CMK (cell line): ENCODE results near the gene MDM1.

Experiments
- DNase-seq: peaks from one replicate; pipeline ENCODE4 v3.0.0-alpha.2; 2010; ENCODE audit warnings: low read depth

Gene MDM1

DNA sequence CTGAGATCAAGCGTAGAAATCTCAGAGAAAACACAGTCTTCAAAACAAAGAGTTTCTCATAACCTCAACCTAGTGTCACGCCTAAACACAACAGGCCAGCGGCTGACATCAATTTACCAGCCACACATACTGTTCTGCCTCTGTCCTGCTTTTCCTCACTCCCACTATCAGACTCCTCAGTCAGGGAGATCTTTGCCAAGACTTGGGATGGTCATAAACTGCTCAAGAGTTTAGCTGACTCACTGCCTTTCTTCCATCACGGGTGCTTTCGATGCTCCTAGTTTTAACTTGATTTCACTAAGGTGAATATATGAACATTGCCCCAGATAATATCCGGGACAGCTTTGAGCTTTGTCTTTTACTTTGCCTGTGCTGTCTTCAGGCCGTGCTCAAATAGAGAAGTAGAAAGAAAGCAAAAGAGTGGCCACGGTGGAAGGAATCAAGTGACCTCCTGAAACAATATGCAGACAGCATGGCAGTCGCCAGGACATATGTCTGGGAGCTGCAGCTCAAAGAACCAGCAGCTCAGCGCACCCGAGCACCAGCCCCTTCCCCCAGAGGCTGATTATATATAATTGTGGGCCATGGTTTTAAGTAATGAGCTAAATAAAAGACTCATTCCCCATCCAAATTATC lies 12.1 kb downstream of the MDM1 start:
- DNase-seq, result no peak

DNA sequence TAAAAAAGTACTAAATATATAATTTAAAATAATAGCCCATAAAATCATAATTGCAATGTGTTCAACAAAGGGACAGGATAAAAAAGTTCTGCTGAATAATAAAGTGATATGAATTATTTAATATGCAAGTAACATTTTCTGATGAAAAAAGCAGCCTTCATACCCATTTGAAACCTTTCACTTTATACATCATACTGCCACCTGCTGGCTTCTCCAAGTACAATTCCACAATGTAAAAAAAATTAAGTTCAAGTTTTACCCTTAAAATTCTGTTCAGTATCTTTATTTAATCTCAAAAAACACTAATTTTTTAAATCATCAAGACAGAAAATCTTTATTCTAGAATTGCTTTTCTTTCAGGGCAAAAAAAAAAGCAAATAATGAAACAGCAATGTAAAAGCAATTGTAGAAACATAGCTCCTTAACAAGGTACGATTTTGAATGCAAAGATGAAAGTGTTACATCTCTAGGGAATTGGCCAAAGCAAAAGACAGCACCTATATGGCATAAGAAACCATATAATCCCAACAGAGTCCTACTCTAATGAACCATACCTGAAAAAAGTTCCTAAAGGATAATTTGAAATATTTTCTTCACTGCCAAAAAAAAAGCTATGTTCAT lies 15.0 kb downstream of the MDM1 start:
- no peak for DNase-seq

DNA sequence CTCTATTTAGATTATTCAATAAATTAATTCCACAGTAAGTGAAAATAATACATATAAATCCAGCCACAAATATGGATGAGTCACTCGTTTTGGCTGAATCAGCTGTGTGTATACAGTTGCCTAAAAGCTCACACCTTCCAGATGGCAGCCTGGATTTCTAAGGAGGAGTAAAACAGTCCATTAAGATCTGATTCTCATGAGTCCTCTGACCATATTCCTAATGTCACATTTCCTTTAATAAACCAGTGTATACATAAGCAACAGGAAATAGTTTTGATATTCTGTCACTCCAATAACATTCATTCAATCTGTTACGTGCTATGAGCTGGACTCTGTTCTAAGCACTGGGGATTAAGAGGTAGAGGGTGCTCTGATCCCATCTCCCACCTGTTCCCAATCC lies 21.8 kb downstream of the MDM1 start:
- DNase-seq, result no peak

GRCh38 chr12:68306564-68306963 lies 25.6 kb downstream of the MDM1 start:
- DNase-seq, result no peak

GRCh38 chr12:68305278-68305677 lies 26.9 kb downstream of the MDM1 start:
- no peak for DNase-seq

GRCh38 chr12:68304626-68305025 lies 27.5 kb downstream of the MDM1 start:
- no peak for DNase-seq

DNA sequence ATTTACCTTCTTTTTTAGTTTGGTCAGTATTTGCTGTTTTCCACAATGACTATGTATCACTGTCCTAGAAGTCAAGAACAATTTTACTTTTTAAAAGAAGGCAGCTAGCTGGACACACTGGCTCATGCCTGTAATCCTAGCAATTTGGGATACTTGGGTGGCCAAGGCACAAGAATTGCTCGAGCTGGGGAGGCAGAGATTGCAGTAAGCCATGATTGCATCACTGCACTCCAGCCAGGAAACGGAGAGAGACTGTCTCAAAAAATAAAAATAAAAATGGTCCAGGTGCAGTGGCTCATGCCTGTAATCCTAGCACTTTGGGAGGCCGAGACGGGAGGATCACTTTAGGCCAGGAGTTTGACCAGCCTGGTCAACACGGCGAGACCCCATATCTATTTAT lies 28.3 kb downstream of the MDM1 start:
- no peak for DNase-seq

DNA sequence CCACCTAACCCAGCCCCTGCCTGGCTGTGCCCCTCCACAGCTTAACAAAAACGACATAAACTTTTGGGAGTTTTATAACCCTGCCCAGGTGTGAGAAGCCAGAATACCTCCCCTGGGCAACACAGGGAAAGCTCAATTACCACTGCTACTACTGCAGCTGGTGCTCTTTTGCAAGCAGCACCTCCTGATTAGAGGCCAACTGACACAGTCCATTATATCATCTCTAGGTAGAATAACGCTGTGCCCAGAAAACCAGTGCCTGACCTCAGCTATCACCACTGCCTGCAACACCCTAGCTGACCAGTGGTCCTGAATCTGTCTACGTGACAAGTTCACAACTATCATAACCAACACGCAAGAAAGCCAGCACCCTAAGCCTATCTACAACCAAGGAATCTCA lies 34.2 kb downstream of the MDM1 start:
- DNase-seq, result no peak

DNA sequence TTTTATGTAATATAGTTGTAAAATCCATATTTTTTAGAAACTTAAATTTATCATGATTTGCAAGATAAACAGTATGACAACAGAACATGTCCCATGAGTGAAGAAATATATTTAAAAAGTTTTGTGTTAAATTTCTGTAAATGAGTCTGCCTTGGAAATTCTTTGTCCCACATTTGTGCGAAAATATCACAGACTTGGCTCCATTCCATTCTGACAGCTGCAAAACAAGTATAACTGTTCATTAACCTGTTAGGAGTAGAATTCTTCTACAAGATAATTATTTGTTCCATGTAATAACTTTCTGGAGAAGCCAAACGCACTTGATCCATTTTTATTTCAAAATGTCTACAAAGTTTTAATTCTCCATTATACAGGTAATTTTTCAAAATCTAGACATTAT lies 37.9 kb downstream of the MDM1 start:
- DNase-seq, result no peak

- DNase-seq, result no peak
Measured at GRCh38 chr12:68293347-68293746, 38.8 kb downstream of the MDM1 start.

- no peak for DNase-seq
Measured at GRCh38 chr12:68292151-68292943, 39.8 kb downstream of the MDM1 start.

- no peak for DNase-seq
Measured at GRCh38 chr12:68291396-68292036, 40.6 kb downstream of the MDM1 start.

- no peak for DNase-seq
Measured at GRCh38 chr12:68290126-68290525, 42.0 kb downstream of the MDM1 start.

DNA sequence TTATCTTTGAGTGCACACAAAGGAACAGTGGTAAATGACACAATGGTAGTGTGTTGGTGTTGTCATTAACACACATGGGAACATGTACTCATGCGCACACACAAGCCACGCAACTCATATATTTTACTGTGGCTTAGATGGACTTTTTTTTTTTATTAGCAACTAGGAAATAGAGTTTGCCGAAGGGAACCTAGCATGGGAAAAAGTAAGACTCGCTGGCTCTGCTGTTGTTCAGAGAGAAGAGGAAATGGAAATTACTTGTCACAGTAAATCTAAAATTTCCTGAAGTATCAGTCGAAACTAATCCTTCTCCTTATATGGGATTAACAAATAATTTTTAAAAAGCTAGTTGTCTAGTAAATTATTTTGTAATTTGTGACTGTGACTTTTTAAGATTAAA lies 45.1 kb downstream of the MDM1 start:
- DNase-seq, result no peak

DNA sequence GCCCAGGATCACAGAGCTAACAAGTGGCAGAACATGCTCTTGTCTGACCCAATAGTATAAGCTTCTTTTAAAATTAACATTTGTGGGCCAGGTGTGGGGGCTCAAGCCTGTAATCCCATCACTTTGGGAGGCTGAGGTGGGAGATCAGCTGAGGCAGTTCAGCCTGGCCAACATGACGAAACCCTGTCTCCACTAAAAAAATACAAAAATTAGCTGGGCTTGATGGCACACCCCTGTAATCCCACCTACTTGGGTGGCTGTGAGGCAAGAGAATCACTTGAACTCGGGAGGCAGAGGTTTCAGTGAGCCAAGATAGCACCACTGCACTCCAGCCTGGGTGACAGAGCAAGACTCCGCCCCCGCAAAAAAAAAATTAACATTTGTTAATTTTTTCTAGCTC lies 45.8 kb downstream of the MDM1 start:
- DNase-seq, result no peak

- DNase-seq, result no peak
Measured at GRCh38 chr12:68285541-68285940, 46.6 kb downstream of the MDM1 start.

DNA sequence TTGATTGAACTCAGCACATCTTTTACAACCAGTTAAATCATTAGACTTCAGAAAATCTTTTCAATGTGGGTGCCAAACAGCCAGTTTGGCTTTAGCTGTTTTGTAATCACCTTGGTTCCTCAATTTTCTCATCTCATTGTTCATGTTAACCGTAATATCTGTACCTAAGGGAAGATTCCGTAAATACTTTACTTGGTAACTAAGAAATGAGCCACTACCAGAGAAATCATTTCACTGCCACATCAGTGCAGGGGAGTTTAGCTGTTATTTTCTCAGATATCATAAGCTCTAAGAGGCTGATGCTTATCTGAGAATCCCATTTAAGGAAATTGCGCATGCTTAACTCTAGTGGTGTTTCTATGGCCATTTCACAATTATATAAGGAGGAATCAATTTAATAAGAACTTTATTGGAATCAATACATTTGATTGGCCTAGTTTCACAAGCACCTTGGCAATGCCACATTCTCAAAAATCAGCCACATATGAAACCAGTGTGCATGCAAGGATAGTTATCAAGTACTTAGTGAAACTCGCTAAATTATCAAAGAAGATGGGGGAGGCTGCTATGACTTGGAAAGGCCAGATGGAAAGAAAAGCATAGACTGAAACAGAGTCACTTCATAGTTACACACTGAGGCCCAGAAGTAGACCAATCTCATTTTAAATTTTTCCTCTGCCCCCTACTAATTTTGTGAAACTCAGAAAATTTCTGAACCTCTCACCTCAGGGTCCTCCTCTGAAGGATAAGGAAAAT lies 50.7 kb downstream of the MDM1 start:
- no peak for DNase-seq

DNA sequence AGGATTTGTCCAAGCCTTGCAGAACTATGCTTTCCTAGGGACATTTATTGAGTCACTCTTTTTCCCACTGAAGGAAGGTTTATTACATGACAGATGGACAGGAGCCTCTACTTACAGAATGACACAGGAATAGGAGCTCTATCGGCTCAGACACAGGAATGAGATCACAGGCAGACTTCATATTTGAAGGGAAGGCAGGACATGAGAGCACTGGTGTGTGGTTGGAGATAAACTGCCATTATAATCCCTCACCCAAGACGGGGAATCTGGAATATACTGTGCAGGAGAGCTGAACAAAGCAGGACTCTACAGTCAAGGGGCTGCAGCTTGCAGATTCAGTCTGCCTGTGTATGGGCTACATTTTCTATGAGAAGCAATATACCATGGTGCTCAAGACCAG lies 51.9 kb downstream of the MDM1 start:
- DNase-seq, result no peak

DNA sequence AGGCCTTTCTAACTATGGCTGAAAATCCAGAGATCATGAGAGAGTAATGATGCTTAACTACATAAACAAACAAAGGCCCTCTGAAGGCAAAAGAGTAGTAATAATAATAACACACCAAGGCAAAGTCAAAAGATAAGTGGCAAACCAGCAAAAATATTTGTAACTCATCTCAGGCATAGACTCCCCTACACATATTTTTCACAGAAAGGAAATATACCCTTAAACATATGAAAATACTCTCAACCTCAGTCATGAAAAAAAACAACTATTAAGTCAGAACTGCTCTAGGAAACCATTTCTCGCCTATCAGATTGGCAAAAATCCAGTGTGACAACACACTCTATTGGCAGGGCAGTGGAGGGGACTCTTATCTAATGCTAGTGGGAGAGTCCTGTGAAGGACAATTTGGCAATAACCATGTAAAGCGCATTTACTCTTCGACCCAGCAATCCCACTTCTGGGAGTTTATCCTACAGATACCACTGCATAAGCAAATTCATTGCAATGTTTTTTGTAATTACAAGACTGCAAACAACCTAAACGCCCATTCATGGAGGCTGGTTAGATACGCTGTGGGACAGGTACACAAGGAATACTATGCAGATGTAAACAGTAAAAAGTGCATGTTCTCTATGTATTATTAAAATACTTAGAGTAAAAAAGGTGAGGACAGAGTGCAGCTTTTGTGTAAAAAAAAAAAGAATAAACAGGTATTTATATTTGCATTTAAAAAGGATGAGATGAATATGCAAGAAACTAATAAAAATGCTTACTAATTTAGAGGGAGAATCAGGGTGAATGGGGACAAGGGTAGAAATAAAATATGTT lies 52.7 kb downstream of the MDM1 start:
- no peak for DNase-seq

- no peak for DNase-seq
Measured at GRCh38 chr12:68276402-68276930, 55.7 kb downstream of the MDM1 start.

DNA sequence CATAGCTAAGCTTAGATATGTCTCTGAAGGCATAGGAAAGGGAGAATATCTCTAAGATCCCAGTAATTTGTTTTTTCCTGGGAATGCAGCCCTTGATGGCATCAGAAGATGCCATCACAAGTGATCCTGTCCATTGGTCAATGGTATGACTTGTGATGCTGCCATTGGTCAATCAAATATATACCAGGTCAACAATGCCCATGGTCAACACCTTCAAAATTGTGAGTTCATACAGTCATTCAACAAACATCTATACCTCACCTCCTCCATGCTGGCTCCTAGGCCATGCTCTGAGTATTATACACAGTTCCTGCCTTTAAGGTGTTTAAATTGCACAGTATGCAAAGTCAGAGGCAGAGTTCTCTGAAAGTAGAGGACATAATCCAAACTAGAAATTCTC lies 59.4 kb downstream of the MDM1 start:
- no peak for DNase-seq
